GM18858 (cell line): ENCODE results near the gene ANKRD2.
"Not testable (repeated sequence)": the region's sequence is repeated elsewhere in the genome, so short reads cannot be mapped to it uniquely, and the experiment has no call there.

Experiments used
- ATAC-seq: cut with Tn5 transposase; IDR thresholded peaks from one replicate; pipeline ENCODE4 v1.9.1; 2021; ENCODE audit not compliant: unreplicated experiment

Gene ANKRD2

DNA sequence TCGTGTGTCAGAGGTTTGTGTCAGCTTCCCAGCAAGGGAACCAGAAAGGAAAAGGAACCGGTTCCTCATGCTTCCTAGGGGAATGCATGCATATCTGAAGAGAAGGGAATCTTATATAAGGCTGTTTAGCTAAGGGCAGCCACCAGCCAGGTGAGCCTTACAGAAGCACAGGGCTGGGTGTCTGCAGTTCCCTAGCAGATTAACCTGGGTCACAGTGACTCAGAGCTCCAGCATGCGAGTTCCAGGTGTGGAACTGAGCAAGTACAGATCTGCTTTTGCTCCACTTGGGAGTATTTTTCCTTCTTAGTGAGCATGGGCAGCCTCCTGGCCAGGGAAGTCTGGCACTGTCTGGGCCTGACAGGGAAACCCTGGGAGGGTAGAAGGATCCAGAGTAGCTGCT lies 957 bp upstream of the ANKRD2 start:
- no peak for ATAC-seq

DNA sequence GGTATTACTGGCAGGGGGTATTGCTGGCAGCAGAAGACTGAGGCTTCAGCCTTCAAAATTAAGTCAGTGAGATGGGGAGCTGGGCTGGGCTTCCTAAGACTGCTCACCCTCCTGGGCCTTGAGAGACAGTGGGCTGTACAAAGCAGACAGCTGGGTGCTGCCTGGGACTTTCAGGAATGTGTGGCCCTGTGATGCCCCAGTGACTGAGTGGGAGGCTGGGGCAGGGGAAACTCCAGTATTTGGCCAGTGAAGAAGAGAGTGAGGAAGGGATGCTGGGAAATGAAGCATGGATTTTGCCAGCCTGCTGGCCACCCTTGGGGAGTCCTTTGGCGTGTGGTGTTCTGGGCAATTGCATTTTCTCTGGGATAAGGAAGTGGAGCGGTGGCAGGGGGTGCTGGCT lies 442 bp downstream of the ANKRD2 start:
- no peak for ATAC-seq

DNA sequence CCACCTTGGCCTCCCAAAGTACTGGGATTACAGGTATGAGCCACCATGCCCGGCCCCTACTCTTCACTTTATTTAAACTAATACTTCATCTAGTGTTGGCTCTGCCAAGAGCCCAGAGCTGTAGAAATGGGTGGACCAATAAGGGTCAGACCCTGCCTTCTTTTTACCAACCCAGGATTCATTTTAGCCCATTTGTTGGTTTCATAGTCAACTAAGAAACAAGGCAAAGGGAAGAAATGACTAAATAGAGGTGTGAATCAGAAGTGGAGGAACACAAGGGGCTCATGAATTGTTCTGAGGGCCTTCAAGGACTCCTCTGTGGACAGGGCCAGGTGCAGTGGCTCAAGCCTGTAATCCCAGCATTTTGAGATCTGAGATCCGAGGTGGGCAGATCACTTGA lies 1.1 kb downstream of the ANKRD2 start:
- ATAC-seq: no peak

DNA sequence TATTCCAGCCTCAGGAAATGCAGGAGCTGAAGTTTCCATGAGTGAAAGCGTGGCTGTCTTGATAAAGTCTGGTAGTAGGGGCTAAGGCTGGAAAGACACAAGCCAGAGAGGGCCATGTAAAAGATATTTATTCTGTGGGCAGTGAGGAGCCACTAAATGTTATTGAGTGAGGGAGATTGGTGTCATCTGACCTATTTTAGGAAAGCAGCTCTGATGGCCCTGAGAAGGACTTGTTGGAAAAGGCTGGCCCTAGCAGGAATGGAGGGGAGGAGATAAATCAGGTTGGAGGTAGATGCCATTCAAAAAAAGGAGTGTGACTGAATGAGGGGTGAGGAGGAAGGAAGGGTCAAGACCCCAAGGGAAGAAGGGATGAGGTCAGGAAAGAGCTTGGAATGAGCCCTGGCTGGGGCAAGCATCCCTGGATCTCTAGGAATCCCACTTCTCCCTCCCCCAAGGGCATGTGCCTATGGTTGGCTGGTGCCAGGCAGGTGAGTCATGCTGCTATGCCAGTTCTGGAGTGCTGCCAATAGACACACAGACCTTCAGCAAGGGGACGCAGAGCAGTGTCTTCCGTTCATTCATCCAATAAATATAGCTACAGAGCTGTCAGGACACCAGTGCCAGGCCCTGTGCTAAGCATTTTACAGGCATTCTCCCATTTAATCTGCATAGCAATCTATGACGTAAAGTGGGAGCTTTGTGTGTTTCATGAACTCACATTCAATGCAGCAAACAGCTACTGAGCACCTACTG lies 2.0 kb downstream of the ANKRD2 start:
- ATAC-seq: no peak

- no peak for ATAC-seq
Observed at GRCh38 chr10:97575127-97575668, 2.6 kb downstream of the ANKRD2 start.

GRCh38 chr10:97576487-97576886 lies 3.9 kb downstream of the ANKRD2 start:
- not testable (repeated sequence) for ATAC-seq

DNA sequence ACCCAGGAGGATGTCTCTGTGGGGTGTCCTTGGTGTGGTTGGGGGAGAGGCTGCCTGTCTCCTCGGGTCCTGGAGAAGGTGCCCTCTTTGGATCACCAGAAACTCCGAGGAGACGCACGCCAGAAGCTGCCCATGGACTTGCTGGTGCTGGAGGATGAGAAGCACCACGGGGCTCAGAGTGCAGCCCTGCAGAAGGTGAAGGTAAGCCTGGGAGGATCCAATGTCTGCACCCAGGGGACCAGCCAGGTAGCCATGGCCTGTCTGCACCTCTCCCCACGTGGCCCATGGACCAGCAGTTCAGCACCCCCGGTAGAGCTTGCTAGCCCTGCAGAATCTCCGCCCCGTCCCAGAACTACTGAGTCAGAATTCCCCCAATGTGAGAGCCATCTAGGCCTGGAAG lies 5.1 kb downstream of the ANKRD2 start:
- no peak for ATAC-seq

DNA sequence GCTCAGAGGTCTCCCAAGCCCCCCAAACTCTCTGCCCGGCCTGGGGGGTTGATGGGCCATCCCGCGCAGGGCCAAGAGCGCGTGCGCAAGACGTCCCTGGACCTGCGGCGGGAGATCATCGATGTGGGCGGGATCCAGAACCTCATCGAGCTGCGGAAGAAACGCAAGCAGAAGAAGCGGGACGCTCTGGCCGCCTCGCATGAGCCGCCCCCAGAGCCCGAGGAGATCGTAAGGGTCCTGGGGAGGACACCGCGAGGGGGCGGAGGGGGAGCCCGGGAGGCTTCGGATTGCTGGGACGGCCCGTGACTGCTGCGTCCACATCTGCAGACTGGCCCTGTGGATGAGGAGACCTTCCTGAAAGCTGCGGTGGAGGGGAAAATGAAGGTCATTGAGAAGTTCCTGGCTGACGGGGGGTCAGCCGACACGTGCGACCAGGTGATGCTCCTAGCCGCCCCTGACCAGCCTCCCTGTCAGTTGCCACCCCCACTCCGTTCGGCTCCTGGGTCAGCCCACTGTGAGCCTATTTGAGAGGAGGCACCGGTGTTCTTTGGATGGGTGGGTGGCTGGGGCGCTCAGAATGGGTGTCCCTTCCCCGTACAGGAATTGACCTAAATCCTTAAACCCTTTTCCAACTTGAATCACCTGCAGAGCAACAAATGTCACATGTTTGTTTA lies 5.7 kb downstream of the ANKRD2 start:
- ATAC-seq: no peak

GRCh38 chr10:97580421-97581367 lies 8.1 kb downstream of the ANKRD2 start:
- no peak for ATAC-seq

- no peak for ATAC-seq
Observed at GRCh38 chr10:97582169-97582568, 9.6 kb downstream of the ANKRD2 start.

GRCh38 chr10:97583476-97583875 lies 10.9 kb downstream of the ANKRD2 start:
- ATAC-seq: no peak

GRCh38 chr10:97584060-97584797 lies 11.7 kb downstream of the ANKRD2 start, which contains the start of gene HOGA1:
TSS of gene HOGA1 (plus strand) at chr10:97584389. CDS start at chr10:97584704, 315 bp downstream.
- ATAC-seq: no peak

DNA sequence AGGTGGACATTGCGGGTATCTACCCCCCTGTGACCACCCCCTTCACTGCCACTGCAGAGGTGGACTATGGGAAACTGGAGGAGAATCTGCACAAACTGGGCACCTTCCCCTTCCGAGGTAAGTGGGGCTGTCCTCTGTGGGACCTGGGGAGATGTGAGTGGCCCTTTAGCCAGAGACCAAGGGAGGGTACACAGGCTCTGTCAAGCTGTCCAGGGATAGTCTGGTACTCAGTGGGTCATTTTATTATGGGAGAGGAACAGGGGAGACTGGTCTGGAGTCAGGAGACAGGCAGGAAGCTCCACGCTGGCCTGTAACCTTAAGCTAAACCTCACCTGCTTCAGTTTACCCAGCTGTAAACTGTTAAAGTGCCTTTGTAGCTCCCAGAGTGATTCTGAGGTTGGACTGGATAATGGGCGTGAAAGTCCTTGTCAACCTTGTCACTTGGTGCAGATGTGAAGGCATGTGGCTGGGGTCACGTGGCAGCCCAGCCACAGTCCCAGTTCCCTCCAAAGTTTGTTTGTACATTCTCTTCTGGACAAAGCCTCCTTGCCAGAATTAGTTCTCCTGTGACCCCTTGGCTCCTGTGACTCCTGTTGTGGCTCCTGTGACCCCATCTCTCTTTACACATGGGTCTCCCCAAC lies 12.3 kb downstream of the ANKRD2 start:
- no peak for ATAC-seq

DNA sequence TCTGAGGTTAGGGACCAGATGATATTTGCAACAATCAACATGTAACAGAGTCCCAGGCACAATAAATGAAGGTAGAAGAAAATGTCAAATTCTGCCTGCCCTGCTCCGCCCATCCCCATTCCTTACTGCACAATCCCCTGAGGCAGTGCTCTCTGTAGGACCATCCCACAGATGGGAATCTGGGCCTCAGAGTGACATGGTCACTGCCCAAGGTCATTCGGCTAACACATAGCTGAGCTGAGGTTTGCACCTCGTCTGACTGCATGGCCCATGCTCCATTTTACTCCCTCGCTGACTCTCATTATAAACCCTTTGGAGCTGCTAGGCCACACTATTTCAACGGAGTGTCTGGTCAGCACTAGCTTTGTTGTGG lies 12.8 kb downstream of the ANKRD2 start:
- no peak for ATAC-seq

DNA sequence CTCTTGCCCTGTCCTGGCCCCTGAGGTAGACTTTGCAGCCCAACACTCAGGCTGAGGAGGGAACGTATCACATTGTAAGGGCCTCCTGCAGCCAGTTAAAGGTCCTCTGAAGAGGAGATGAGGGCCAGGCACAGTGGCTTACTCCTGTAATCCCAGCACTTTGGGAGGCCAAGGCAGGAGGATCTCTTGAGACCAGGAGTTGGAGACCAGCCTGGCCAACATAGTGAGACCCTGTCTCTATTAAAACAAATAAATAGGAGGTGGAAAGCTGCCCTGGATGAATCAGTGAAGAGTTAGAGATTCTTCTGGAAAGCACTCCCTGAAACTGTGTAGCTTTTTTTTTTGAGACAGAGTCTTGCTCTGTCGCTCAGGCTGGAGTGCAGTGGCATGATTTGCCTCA lies 14.6 kb downstream of the ANKRD2 start:
- ATAC-seq: no peak

DNA sequence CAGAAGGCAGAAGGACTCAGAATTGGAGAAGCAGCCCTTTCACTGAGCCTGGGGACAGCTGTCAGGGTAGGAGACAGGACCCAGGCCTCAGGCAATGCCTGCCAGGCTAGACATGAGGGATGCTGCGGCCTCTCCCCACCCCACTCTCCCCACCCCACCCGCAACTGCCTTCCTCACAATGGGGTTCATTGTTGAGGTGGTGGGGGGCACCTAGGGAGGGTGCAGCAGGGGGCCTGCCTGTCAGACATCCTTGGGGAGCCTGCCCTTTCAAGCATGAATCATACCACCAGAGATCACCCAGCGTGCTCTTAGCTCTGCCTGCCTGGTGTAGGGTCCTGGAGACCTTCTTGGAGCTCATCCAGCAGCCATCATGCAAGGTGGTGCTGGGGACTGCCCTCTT lies 16.9 kb downstream of the ANKRD2 start, which contains the start of gene C10orf62:
Gene C10orf62 (plus strand): TSS at position 243 of the 400 bp plus-strand sequence. CDS start 177 bp downstream, outside the sequence.
- no peak for ATAC-seq

- no peak for ATAC-seq
Observed at GRCh38 chr10:97590082-97590747, 17.6 kb downstream of the ANKRD2 start.

GRCh38 chr10:97590748-97591495 lies 18.3 kb downstream of the ANKRD2 start:
- ATAC-seq: no peak

GRCh38 chr10:97593421-97593820 lies 20.8 kb downstream of the ANKRD2 start:
- no peak for ATAC-seq
